Retina (tissue), 1 donor: ENCODE results near the gene SPATS2L.

ENCODE experiments used
- DNase-seq: peaks from one replicate; pipeline ENCODE4 v3.0.0-alpha.2; 2016

The SPATS2L gene

DNA sequence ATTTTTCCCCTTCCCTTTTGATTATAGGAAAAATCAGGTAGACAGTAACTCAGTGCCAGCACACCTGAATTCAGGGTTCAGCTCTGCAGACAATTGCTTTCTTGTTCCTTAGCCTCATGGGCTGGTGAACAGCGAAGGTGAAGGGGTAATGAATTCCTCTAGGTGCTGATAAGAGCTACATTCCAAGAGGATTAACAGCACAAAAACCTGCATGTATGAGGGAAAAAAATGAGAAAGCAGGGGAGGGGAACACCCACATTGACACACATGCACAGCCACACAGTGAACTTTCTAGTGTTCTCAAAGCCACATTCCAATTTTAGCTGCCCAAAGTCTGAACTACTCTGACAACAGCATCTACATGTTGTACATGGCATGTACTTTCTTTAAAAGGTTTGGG lies 46.1 kb downstream of the SPATS2L start:
- DNase-seq: no peak

DNA sequence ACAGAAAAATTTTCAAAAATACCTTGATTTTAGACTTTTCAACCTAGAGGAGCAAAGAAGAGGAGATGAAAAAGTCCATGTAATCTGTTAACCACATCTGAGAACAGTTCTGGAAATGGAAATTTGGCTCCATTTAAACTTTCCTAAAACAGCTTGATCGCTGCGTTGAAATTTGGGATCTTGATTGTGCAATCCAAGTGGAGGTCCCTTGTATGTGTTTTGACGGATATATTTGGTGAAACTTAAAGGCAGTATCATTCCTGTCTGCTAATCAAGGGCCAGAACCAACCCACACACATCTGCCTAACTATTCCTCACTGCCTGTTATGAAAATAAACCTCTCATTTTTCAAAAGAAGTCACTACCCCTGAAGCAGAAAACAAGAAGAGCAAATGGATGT lies 46.6 kb downstream of the SPATS2L start:
- DNase-seq: no peak

DNA sequence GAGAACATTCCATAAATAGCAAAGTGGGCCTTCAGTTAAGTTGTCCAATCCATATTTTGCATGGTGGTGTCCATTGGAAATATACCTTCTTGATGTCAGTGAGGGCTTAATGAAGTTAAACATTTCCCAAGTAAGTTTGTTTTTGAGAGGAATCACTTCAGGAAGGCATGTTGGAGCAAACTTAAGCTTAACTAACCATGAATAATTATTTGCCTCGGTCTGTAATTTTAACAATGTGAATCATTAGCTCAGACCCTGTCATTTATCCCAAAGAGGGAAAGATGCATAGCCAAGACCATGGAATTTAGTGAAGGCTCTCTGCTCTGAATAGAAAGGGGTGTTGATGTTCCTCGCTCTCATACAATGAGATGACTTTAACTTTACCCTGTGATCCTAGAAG lies 47.4 kb downstream of the SPATS2L start:
- DNase-seq: no peak

DNA sequence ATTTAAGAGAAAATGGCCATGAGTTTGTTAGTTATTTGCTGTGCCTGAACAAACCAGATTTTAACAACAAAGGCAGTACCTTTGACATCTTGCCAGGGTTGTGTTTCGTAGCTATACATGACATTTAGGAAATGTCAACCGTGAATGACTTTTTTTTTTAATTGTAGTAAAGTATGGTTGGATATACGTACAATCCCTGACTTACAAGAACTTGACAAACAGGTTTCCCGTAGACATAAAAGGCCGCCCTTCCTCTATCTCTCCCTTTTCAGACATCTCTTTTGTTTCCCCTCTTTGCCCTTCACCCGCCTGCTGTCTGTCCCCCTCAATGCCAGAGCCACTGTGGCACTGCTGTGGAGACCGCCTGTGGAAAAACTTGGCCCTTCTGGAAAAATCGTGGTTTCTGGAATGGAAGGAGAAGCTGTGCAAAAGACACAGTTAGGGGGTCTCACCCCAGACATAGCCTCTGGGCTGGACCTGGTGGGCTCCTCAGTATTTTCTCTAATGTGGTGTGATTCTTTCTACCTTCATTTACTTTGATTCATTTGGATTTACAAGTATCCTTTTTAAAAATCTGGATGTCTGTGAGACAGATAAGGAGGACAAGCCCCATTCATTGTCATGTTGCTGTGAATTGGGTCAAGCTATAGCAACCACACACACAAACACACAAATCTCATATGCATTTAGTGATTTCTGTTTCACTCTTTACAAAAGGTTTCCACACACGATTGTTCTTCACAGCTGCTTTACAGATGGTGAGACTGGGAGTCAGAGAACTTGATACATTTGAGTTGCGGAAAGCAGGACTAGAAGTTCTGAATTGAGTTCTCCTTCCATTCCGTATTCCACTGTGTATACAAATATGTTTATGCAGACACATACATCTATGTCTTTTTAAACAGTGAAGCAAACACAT lies 48.6 kb downstream of the SPATS2L start:
- no peak for DNase-seq

DNA sequence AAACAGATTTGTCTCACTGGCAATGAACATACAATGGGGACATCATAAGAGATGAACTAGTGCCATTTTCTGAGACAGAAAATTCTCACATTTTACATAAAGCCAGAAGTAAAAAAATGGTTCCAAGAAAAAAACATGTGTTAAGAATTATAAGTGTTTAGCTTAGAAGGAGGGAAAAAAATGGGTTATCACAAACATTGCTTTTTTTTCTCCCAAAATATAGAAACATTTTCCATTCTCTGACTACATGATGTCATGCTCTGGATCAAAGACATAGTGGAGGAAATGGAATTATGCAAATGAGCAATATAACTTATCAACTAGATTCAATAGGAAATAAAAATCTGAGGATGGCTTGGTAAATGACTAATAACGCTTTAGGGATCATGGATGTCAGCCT lies 49.8 kb downstream of the SPATS2L start:
- DNase-seq: no peak

DNA sequence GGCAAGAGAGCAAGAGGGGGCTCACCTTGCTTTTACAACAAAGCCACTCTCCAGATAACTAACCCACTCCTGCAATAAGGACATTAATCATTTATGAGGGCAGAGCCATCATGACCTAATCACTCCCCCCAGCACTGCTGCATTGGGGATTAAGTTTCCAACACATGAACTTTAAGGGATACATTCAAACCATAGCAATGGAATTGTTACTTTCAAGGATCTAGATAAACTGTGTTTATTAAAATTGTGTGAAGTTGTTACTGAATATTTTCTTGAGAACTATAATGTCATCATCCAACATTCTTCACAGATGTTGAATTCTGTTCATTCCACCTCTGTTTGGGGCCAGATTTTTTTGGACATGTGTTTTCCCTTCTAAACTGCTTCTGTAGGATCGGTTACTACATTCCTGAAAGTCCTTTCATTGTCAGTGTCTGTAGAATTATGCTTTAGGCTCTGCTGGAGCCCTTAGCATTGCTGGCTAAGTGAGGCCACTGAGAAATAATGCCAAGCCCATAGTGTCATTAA lies 50.4 kb downstream of the SPATS2L start:
- no peak for DNase-seq

DNA sequence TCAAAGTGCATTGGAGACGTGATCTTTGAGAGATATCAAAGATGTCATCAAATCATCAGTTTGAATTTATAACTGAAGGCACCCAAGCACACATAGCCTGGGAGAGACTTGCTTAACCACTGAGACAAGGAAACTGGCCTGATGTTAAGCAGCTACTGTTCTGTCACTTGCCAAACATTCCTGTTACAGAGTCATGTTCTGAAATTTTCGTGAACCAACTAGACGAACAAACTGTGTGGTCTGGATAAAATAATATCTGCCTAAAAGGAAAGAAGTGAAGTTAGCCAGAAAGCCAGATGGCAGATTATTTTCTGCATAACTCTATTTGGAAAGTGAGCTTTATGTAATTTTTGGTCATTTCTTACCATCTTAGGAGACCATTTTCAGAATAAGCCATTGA lies 51.4 kb downstream of the SPATS2L start:
- DNase-seq: no peak

DNA sequence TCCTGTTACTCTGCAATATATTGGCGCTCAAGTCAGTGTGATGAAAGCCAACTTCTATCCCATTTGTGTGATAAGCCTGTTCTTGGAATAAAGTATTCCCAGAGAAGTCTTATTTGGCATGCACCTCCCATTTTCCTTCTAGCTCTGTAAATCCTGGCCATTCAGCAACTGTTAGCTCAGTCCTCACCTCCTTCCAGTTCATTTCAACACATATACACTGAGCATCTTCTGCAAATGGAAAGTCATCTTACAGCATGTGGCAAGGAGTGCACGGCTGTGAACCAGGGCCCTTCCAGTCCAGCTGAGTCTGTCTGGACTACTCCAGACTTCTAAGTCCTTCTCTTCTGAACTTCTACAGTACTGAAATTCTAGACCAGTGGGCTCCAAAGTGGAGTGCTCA lies 53.1 kb downstream of the SPATS2L start:
- no peak for DNase-seq

DNA sequence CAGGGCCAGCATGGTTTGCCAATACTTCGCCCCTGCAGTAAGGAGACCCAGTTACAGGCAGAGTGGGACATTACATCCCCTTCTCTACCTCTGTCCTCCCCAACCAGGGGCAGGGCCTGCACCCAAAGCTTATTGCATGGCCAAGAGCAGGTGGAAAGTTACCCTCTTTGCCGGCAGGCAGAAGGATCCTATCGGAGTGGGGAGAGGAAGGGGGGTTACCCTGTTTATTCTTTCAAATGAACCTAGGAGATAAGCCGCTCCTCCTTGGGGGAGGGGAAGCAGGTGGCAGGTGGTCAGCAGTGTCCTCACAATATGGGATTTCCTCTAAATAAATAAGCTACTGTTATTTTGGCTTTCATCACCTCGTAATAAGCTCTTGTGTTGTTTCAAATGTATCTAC lies 53.9 kb downstream of the SPATS2L start:
- no peak for DNase-seq

DNA sequence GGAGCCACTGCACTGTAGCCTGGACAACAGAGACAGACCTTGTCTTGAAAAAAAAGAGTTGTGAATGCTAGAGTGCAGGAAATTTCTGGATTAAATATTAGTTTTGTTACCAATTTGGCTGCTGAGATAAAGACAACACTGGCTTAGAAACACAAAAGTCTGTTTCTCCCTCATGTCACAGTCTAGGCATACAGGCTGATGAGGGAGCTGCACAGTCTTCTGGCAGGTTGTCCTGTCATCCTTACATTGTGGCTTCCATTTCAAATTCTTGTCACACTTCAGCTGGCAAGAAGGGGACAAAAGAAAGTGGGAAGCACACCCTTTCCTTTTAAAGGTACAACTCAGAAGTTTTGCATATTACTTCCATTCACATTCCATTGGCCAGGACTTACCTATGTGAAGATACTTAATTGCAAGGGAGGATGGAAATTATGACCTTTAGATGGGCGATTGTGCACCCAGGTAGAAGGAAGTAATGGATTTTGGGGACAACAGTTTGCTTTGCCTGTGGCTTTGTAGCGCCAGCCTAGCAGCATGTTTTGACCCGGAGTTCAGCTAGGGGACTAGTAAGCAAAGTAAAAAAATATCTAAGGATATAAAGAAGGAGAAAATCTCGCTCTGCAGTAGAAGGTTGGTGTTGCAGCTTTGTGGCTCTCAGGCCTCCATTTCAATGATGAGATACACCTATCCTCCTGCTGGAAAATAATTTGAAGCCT lies 55.9 kb downstream of the SPATS2L start:
- no peak for DNase-seq

DNA sequence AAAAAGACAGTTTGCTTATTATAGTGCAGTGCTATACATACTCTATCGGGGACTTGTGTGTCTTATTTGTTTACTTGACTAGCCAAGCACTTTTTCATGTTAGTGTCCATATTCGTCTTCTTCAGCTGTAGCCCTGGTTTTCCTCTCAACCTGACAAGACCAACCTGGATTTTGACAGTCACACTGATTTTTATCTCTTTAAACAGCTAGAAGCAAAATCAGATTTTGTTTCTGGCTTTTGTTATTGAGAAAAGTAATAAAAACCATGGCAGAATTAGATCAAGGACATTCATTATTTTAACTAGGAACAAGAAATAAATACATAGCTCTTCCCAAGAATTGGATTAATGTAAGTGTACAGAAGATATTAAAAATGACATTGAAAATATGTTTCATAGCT lies 56.8 kb downstream of the SPATS2L start:
- no peak for DNase-seq

DNA sequence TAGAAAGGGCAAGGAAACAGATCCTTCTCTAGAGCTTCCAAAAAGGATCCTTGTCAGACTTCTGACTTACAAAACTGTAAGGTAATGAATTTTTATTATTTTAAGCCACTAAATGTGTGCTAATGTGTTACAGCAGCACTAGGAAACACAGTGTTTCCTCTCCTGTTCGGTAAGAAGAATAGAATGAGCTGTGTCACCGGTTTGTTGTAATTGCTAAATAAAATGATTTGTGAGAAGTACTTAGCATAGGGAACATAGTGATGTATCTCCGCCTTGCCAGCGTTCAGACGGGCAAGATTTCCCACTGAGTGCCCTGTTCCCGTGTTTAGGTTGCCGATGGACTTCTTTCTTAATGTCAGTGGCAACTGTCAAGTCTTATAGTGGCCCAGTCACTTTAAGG lies 57.6 kb downstream of the SPATS2L start:
- DNase-seq: no peak

DNA sequence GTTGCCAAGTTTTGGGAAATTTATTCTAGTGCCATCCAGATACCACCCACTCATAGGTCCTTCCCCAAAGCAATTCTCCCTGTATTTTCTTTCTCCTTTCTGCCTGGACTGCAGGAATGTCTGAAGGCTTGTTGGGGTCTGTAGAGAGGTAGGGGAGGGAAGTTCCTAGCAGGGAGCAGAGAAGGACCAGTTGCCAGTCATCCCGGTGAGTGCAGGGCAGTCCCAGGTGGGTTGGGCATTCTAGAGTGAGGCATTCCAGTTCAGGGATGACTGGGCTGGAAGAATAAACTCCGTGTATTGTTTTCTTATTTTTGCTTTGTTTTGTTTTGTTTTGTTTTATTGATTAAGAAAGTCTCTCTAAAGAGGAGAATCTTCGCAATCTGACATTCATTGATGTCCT lies 58.1 kb downstream of the SPATS2L start:
- DNase-seq: no peak

DNA sequence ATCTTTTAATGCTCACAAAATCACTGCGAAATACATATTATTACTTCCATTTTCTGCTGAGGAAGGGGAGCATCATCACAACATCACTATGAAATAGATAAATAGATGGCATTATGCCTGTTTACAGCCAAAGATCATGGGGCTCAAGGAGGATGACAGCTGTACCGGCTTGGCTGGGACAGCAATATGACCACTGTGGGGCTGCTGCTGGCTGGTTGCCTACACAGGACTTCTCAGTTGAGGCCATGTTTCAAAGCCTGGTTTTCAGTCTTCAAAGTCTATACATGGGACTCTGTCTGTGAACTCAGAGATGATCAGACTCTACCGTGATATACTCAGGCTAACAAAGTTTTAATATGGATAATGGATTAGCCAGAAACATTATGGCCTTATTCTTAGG lies 58.7 kb downstream of the SPATS2L start:
- no peak for DNase-seq

DNA sequence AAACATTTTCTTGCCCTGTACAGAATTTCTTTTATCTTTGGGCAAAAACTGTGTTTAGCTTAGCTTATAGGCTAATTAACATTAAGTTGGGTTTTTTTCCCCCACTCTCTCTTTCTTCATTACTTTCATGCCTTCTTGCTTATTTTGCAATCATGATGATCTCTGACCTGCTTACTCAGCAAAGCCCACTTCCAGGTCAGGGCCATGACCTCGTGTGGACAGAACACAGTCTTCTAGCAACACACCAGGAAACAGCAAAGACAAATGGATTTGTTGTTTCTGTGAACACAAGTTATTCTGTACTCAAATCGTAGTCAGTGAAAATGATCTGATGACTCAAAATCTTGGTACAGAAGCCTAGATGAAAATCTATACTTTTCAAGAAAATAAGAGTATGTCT lies 60.7 kb downstream of the SPATS2L start:
- no peak for DNase-seq

DNA sequence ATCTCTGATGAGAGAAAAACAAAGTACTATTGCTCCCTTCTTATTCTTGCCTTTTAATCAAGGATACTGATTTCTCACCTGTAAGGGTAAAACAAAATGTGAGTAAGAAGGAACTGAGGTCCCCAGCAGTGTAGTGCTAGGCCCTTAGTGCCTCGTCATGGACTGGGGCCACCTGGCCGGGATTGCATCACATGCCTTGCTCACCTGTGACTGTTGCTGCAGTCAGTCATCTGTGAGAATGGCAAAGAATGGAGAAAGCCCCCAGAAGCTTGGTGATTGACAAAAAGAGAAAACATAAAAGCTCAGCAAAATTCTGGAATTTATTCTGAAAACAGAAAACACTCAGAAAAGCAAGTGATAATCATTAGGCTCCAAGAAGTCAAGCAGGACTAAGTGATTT lies 63.4 kb downstream of the SPATS2L start:
- no peak for DNase-seq

DNA sequence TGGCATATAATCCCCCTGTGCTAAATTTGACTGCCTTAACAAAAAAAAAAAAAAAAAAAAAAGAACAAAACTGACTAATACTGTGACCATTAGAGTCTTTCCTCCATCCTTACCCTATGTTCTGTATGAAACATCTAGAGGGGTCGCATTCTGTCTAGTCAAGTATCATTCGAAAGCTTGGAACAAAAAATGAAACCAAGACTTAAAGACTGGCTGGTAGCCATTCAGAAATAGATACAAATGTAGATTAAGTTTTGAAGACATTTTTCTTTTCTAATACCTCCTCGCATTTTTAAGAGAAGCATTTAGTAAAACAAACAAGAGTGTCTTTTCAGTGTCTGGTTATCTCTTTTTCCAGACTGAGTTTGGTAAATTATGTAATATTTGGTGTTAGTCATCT lies 66.7 kb downstream of the SPATS2L start:
- DNase-seq: no peak

DNA sequence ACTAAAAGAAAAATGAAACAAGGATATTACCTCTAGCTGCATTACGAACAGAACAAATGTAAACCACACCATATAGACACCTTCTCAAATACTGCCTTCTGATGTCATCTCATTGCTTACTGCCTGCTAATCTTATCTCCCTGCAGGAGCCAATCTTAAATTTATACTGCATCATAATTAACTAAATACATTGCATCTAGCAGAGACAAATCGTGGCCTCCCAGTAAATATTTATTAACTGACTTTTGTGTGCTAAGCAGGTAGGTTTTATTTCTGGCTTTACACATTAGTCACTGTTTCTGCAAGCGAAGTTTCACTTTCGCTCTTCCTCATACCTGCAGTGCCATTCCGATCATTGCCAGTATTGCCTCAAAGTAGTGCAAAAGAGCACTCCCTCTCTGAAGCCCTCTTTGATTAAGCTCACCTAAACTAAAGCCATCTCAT lies 67.5 kb downstream of the SPATS2L start:
- no peak for DNase-seq

DNA sequence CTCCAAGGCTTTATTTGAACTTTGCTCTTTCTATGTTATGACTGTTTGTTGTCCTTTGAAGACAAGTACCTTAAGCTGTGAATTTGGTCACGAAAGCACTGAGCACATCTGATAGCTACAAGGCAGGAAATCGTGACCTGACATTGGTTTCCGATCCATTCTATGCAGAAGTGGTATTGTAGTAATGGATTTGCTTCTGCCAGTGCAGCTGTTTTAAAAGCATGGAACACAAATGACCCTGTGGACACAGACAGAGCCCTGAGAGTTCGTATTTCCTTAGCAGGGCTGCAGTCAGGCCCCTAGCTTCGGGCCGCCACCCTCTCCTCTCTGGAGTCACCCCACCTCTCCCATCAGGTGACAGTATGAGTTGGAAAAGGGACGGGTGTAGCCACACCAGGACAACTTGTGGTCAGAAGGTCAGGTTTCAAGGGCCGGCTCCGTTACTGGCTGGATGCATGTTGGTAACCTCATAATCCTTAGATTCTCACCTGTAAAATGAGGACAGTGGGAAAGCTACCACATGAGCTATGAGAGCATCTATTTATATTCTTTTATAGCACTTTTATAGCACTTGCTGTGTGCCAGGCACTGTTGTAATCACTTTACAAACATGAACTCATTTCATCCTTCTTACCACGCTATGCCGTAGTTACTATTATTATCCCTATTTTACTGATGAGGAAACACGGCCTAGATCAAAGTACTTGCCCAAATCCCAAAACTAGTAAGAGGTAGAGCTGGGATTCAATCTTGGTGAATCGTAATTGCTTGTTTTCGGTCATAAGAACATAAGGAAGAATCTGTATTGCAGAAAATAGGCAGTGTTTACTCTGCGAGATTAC lies 70.2 kb downstream of the SPATS2L start:
- DNase-seq: no peak

DNA sequence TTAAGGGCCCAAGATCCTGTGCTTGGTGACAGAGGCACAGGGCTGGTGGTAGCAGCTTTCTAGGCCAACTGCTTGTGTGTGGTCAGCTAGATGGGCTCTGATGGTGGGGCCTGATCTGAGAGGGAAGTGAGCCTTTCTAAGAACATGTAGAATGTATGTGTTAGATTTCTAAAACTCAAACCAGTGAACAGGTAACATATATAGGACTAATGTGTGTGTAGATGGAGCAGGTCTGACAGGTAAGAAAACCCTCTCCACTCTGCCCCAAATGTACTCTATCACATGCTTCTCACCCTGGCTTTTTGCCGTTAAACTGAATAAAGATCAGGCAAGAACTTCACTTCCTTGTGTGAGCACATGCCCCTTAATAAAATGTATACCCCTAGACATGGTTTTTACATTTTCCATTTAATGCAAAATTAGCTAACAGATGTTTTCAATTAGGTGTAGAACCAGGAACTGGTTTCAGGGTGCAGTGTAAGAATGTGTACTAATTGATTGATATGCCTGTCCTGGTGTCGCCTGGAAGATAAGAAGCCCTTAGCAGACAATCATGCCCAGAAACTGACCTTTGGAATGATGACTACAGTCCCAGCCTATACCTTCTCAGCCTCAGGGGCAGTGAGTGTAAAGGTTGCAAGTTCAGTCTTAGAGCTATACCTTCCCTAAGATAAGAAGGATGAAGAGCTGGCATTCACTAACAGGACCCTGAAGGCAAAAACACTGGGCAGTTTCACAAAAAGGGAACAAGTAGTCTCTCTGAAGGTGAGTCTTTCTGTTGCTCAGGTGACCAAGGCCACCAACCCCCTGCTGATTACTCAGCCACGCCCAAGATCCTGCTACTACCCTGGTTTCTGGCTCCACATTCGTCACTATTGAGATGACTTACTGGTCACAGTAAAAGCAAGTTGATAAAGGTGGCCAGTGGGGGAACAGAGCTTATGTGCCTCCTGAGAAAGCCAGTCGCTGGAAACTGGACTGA lies 71.2 kb downstream of the SPATS2L start:
- no peak for DNase-seq

DNA sequence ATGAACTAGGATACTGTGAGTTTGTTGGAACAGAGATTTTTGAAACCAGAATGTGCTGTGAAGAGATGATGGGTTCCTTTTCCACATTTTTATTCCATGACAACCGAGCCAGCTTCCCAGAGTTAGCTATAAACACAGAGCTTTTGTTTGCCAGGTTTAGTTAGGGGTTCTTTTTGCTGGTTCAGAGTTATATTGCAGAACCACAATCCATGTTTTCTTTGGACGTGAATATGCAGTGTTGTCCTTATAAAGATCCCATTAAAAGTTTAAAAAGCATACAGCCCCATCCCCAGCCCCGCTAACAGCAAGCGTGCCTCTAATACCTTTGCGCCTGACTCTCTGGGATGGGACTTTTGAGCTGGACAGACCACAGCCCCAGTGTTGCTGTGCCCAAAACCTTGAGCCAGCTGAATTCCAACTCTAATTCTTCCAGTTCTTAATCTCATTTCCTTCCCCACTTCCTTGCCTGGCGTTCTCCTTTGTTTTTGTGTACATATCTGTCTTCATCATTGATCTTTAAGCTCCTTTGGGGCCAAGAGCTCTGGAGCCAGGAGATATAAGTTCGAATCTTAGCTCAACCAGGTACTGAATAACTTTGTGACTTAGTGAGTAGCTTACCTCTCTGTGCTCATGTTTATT lies 72.3 kb downstream of the SPATS2L start:
- no peak for DNase-seq
